Kidney tubule cell (primary cell): ENCODE results near the gene FRY.

Experiments used
- DNase-seq: peaks from one replicate; pipeline ENCODE4 v3.0.0-alpha.2; 2018; ENCODE audit warnings: low spot score

The FRY gene

GRCh38 chr13:32086791-32087441 is 55.3 kb downstream of the FRY start:
- no peak for DNase-seq

GRCh38 chr13:32087955-32088747 is 56.6 kb downstream of the FRY start:
- DNase-seq: peak; percentile 8

GRCh38 chr13:32092496-32092895 is 60.9 kb downstream of the FRY start:
- no peak for DNase-seq

- no peak for DNase-seq
Measured at GRCh38 chr13:32093006-32093405, 61.4 kb downstream of the FRY start.

- no peak for DNase-seq
Measured at GRCh38 chr13:32098272-32098671, 66.7 kb downstream of the FRY start.

GRCh38 chr13:32105653-32106313 is 74.2 kb downstream of the FRY start:
- no peak for DNase-seq

GRCh38 chr13:32107474-32107873 is 75.9 kb downstream of the FRY start:
- DNase-seq: no peak

GRCh38 chr13:32107973-32108372 is 76.4 kb downstream of the FRY start:
- DNase-seq: no peak

GRCh38 chr13:32113532-32113931 is 82.0 kb downstream of the FRY start:
- no peak for DNase-seq

GRCh38 chr13:32114284-32114950 is 82.8 kb downstream of the FRY start:
- no peak for DNase-seq

GRCh38 chr13:32115066-32115465 is 83.5 kb downstream of the FRY start:
- no peak for DNase-seq

GRCh38 chr13:32116210-32116609 is 84.6 kb downstream of the FRY start:
- no peak for DNase-seq

GRCh38 chr13:32117001-32117400 is 85.4 kb downstream of the FRY start:
- DNase-seq: no peak

GRCh38 chr13:32117701-32118100 is 86.1 kb downstream of the FRY start:
- peak; percentile 53 for DNase-seq

- no peak for DNase-seq
Measured at GRCh38 chr13:32121316-32121715, 89.7 kb downstream of the FRY start.

GRCh38 chr13:32124743-32125142 is 93.2 kb downstream of the FRY start:
- DNase-seq: no peak

- no peak for DNase-seq
Measured at GRCh38 chr13:32125221-32125689, 93.7 kb downstream of the FRY start.

- no peak for DNase-seq
Measured at GRCh38 chr13:32125751-32126150, 94.2 kb downstream of the FRY start.

GRCh38 chr13:32126278-32126677 is 94.7 kb downstream of the FRY start:
- no peak for DNase-seq

GRCh38 chr13:32126756-32127155 is 95.2 kb downstream of the FRY start:
- no peak for DNase-seq

GRCh38 chr13:32127691-32128090 is 96.1 kb downstream of the FRY start:
- DNase-seq: no peak

GRCh38 chr13:32134241-32135055 is 102.9 kb downstream of the FRY start:
- DNase-seq: peak; percentile 45
